NAMALWA (cell line): ENCODE results near the gene POU2AF2.
"Not testable (repeated sequence)": the region's sequence is repeated elsewhere in the genome, so short reads cannot be mapped to it uniquely, and the experiment has no call there.

Experiments
- DNase-seq: peaks from one replicate; pipeline ENCODE4 v3.0.0-alpha.2; 2015; ENCODE audit warnings: low spot score

POU2AF2 gene

DNA sequence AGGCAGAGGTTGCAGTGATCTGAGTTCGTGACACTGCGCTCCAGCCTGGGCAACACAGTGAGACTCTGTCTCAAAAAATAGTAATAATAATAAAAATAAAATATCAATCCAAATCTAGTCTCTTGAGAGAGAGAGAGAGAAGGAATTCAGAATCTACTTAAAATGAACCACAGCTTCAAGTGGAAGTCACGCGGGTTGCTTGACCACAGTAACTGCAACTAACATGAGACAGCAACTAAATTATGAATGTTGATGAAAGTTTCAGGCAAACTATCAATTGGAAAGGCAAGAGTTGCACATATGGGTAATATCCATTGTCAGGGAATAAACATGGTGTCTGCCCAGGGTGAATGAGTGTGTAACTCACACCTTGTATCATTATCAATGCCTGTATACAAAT, 12.5 kb downstream of the POU2AF2 start:
- DNase-seq, result no peak

DNA sequence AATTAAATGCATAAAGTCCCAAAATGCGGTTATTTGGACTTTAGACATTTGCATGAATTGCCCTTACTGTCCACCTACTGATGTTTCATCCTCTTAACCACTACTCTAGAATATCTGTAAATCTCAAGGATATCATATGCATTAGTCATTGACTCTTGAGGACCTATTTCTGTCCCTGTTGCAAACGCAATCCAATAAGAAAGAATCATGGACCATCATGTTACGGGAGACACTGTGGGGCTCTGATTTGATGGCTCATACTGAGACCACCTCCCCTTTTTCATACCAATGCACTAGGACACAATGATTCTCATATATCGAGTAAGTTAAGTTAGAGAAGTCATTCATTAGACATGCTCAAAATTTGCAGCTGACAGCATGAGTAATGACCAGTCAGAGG, 14.4 kb downstream of the POU2AF2 start:
- no peak for DNase-seq

DNA sequence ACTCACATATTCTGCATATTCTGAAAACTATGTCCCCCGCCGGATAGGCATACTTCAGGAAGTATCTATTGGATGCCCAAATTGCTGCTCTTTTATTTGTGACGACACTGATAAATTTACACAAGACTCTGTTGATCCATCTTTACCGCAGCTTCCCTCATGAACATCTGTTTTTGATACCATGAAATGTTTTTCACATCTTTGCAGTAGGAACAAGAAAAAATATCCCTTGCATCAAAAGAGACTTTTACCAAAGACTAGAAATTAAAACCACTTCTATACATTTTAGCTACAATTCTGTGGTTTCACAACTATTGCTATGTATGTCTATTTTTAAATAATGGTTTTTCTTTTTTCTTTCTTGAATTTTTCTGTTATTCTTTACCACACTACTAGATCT, 15.3 kb downstream of the POU2AF2 start:
- DNase-seq, result no peak

DNA sequence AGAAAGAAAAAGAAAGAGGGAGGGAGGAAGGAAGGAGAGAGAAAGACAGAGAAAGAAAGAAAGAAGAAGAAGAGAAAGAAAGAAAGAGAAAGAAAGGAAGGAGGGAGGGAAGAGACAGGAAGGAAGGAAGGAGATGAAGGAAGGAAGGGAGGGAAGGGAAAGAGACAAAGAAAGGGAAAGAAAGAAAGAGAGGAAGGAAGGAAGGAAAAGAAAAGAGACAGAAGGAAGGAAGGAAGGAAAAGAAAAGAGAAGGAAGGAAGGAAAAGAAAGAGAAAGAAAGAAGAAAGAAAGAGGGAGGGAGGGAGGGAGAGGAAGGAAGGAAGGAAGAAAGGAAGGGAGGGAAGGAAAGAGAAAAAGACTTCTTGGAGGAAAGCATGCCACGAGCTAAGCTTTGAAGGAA, 19.1 kb downstream of the POU2AF2 start:
- DNase-seq, result no peak

DNA sequence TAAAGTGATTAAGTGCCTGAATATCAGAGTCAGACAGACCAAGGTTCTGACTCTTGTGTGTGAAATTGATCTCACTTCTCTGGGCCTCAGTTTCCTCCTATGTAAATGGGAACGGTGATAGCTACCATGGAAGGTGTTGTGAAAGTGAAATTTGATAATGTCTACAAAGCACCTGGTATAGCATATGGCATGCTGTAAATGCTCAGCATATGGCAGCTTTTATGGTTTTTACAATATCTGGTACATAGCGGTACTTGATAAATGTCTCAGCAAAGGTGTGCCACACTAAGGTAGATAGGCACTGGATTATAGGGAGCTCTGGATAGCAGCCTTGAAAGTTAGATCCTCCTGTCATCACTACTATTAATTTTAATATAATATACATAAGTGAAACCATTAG, 19.9 kb downstream of the POU2AF2 start:
- no peak for DNase-seq

DNA sequence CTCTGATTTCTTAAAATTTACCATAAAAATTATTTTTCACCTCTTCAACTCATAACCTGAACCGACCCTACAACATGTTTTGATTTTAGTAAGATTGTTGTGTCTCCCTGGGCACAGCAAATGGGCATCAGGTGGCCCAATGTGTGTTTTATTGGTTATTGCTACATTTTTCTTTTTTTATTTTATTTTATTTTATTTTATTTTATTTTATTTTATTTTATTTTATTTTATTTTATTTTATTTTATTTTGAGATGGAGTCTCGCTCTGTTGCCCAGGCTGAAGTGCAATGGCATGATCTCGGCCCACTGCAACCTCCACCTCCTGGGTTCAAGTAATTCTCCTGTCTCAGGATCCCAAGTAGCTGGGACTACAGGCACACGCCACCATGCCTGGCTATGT, 22.8 kb downstream of the POU2AF2 start:
- not testable (repeated sequence) for DNase-seq

DNA sequence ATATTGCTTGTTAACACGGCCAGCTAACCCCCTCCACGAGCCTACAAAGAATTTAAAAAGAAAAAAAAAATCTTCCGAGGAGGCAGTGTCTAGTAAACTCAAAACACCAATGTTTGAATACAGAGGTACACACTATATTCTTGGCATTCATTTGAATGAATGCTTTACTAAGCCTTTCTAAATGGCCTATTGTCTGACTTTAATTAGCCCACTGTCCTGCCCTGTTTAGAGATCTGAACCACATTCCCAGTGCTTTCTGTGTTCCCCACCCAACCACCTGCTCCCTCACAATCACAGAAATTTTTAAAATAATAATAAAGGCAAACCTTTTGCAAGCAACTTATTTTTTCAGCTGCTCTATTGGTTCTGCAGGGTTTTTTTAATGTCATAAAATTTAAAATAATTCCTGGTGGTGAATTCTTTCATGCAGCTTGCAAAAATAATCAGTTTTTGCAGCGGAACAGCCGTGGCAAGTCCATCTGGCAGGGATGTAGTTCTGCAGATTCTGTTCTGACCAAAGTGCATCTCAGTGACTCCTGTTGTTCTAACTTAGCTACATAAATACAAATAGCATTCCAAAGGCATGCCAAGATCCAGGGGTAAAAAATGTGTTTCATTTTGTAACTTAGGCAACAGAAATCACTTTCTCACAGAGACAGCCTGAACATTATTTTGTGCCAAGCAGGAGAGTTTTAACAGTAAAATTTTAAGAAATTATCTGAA, 23.8 kb downstream of the POU2AF2 start:
- DNase-seq, result no peak

DNA sequence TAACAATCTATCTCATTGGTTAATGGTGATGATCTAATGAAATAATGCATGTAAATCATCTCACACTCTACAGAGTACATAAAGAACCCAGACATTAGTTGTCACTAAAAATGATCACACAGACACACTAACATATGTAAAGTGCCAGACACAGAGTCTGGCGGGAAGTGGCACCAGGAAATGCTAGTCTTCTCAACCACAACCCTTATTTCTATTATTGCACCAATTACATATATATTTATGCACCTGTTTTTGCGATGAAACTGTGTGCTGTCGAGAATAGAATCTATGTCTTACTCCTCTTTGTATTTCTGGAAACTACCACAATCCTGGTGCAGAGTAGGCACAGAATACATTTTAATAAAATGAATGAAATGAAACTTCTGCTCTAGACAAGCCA, 26.9 kb downstream of the POU2AF2 start:
- DNase-seq, result peak; percentile 59

DNA sequence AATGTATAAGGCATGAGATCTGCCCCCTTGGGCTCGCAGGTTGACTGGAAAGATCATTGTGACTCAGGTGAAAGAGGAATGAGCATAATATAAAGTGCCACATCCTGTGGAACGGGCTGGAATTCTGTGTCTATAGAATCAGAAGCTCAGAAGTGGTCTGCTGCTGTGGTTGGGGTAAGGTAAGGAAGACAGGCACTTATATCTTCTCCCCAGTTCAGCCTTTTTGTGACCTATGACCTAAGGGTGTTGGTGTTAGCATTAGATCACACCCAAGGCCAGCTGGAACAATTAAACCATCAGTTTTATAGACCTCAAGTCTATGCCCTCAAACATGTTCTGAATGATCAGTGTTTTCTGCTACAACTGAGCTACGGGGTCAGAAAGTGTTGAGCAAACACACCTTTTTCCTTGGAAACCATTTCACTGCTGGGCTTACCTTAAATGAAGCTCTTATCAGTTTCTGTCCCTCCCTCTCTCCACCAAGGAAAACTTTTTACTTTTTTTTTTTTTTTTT, 37.1 kb downstream of the POU2AF2 start:
- DNase-seq, result no peak

DNA sequence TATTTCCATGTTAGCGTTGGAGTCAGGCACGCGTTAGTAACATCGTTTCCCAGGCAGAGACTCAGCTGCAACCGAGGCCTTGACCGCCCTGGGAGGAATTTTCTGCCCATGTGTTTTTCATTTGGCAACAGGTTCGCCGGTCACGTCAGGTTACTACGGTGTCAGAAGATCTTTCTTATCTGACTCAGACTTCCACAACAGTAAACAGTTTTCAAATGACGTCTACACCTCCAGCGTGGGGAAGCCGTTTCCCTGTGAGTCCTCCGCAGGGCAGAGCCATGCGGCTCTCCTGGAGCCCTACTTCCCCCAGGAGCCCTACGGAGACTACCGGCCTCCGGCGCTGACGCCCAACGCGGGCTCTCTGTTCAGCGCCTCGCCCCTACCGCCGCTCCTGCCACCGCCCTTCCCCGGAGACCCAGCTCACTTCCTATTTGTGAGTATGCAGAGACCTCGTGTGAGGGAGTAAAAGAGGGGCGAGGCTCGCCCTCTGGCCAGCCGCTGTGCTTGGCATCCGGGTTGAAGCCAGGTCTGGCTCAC, 38.5 kb downstream of the POU2AF2 start:
- no peak for DNase-seq

DNA sequence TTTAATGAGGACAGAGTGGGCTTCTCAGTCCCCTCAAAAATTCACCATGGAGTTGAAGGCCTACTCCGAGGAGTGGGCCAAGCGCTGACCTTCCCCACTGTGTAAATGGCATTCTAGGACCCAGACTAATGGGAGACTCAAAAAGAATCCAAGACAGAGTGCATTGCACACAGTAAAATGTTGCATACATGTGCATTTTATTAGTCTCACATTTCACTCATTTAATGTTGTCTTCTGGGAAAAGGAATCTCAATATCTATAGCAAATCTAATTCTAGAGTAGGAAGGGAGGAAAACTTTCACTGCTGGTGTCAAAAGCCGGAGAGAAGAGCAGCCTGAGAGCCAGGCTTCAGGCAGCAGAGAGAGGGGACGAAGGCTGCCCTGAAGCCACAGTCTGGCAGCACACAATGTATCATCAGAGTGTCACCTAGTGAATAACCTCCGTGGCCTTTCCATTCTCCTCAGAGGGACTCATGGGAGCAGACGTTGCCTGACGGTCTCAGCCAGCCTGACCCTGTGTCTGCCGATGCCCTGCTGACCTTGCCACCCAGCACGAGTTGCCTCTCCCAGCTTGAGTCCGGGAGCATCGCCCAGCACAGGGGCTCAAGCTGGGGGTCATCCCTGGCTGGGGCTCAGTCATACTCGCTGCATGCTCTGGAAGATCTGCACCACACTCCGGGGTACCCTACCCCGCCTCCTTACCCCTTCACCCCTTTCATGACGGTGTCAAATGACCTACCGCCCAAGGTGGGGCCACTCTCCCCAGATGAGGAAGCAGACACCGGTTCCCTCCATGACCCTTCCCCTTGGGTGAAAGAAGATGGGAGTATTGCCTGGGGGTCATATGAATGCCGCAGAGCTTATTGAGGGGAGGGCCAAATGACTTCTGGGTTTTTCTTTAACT, 39.9 kb downstream of the POU2AF2 start:
- no peak for DNase-seq

DNA sequence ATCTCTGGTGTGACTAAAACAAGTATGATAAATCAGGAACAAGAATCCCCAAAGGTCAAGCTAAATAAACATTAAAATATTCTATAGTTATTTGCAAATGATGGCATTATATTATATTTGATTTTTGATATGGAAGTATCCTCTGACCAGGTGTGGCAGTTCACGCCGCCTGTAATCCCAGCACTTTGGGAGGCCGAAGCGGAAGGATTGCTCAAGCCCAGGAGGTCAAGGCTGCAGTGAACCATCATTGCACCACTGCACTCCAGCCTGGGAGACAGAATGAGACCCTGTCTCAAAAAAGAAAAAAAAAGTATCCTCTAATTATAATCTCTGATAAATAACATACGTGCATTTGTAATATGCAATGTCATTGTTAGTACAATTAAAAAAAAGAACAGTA, 46.2 kb downstream of the POU2AF2 start:
- no peak for DNase-seq

DNA sequence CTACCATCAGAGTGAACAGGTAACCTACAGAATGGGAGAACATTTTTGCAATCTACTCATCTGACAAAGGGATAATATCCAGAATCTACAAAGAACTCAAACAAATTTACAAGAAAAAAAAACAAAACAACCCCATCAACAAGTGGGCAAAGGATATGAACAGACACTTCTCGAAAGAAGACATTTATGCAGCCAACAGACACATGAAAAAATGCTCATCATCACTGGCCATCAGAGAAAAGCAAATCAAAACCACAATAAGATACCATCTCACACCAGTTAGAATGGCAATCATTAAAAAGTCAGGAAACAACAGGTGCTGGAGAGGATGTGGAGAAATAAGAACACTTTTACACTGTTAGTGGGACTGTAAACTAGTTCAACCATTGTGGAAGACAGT, 46.9 kb downstream of the POU2AF2 start:
- not testable (repeated sequence) for DNase-seq

DNA sequence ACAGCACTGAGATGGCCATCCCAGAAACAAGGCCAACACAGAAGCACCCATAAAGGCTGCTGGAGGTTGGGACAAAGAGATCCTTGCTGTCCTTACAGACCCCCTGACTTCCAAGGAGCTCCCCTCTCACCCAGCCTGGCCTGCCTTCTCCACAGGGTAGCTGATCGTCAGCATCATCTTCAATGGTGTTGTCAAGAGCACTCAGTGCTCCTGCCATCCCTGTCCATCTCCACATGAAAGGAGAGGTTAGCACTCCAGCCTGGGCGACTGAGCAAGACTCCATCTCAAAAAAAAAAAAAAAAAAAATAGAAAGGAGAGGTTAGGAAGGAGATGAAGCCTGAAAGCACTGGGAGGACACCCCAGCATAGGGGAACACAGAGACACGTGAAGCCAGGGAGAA, 50.7 kb downstream of the POU2AF2 start:
- no peak for DNase-seq

DNA sequence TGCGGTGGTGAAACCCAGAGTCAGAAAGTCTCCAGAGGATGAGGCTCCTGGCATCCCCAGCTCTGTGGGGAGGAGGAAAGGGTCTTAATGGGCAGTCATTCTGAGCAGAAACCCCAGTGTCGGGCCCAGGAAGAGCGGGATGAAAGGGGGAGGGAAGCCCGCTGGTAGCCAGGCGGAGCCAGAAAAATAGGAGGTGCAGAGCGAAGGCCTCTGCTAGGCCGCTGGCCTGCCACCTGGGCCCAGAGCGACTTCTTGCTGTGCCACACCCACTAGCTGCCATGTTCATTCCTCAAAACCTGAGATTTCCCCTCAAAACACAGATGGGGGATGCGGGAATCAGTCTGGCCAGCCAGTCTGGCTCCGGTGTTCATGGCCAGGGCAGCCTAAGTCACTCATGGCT, 52.2 kb downstream of the POU2AF2 start:
- DNase-seq, result no peak

DNA sequence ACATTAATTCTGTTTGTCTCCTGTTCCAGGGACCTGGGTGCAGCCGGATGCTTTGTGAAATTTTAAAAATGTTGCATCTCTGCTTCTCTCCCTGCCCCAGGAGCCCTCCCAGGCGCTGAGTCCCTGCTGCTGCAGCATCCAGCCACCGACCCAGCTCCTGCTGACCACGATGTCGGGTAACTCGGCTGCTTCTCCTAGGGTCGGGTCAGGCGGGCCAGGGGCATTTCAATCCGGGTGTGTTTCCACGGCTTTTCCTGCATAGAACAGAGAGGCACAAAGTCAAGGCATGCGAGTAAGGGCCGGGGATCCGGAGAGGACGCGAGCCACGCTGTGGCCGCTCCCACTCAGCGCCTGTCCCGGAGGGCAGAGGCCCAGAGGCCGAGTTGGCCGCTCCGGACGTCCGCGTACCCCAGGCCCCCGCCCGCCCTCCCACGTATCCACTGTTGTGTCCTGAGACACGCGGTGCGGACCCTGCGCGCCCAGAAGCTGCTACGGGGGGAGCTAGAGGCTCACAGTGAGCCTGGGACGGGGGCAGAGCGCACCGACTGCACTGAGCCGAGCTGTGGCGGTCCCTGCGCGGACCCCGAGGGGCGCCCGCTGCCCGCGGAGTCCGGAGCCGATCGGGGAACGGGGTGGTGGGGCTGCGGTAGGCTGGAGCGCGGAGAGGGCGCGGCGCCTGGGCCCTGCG, 53.0 kb downstream of the POU2AF2 start, which contains the start of gene POU2AF3:
POU2AF3 (plus strand) TSS at position 134 of the 688 bp plus-strand sequence; CDS start at position 170, 36 bp downstream.
- DNase-seq, result no peak

DNA sequence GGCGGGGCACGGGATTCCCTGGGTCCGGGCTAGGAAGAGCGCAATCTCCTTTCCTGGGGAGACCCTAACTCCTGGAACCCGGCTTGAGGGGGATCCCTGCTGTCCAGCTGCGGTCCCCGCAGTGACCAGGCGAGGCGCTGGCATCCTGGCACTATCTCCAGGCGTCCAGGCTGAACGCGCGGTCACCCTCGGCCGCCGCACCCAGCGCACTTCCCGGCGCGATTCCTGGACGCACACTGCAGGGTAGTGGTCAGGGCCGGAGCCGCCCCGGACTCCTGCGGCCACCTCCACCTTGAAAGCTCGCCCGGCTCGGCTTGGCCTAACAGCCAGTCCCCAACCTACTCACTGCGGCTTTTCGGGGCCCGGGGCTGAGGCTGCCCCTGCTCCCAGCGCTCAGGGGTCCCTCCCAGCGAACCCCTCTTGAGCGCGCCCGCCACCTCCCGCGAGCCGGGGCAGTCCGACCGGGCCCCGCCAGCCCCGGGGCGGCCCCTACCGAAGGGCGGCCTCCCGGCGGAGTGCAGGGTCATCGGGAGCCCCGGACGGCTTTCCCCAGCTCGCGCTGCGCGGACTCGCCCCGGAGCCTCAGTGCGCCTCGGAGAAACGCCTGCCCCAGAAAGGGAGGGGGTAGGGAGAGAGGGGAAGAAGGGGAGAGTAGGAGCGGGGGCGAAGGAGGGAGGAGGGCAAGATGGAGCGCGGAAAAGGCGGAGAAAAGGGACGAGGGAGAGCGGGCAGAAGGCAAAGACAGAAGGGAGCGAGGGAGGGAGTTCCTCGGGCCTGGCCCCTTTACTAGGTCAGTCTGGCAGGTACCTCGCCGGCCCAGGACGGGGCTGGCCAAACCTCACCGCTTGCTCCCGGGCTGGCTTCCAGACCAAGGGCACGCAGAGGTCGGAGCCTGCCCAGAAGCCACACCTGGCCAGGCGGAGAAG, 53.8 kb downstream of the POU2AF2 start:
- no peak for DNase-seq

DNA sequence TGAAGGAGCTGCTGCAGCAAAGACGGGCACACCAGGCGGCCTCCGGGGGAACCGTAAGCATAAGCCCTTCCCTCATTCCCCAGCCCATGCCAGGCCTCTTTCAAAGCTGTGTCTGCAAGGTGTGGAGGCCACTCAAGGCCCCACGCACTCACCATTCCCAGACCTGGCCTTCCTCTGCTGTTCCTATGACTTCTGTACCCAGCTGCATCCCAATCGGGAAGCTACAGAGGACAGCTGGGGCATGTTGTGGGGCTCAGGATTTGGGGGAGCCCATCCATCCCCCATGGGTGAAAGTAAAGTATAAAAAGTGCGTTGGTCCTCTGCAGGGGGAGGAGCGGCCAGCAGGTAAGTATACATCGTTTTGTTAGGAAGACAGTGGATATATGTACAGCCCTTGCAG, 55.0 kb downstream of the POU2AF2 start:
- no peak for DNase-seq

DNA sequence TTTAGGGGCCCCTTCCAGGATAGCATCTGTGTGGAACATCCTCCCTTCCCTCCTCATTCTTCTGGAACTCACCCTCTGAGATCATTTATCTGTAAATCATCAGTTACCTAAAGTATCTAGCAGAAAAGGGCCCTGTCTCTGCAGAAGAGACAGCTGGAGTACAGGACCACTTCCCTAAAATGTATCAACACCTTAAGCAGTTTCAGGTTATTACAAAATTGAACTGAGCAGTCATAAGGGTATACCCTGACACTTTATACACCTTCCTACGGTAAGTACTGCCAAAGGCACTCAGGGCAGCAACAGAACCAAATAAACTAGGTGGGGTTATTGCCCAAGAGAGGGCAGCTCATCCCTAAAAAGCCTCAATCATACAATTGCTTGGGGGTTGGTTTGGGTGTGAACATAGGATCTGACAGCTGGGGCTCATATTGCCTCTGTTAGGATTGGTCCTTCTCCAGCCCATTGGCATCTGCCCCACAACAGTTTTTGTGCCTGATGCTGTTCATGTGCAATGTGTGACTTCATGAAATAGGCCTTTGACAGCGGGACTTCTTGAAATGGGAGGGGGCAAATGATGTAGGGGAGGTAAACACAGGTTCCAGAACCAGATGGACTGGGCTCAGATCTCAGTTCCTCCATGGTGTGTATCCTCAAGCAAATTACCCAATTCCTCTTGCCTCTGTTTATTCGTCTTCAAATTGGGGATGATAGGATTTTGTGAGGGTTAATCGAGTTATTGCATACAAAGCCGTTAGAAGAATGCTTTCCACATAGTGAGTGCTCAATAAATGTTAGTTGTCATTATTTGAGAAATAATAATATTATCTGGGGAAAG, 55.7 kb downstream of the POU2AF2 start:
- DNase-seq, result no peak

DNA sequence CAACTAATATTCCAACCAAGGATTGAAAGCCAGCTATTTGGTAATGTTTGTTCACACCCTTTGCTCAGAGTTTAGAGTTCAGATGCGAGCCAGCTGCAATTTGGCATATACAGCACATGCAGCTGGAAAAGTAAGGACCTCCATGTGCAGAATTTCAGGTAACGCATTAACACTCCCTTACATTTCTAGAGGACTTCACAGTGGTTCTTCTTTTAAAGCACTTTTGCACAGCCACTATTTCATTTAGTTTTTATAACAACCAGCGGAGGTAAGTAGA, 56.3 kb downstream of the POU2AF2 start:
- no peak for DNase-seq
